ENCODE results near the gene PACRGL.

DNA sequence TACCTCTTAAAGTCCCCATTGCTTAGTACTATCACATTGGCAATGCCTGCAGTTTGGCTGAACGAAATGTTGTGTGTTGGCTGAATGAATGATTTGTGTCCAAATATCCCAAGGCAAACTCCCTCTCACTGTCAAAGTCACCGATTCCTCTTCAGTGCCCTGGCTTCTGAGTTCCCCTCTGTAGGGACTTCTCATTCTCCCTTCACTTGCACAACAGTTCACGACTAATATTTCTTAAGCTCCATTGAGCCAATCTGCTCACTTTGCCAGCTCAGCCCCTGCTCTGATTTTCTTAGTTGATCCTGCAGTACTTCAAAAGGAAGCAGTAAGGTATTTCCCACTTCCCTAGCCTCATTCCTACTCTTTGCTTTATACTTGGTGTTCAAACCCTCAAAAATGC, 21.9 kb upstream of the PACRGL start:
- TF ChIP-seq, protein P1, sequence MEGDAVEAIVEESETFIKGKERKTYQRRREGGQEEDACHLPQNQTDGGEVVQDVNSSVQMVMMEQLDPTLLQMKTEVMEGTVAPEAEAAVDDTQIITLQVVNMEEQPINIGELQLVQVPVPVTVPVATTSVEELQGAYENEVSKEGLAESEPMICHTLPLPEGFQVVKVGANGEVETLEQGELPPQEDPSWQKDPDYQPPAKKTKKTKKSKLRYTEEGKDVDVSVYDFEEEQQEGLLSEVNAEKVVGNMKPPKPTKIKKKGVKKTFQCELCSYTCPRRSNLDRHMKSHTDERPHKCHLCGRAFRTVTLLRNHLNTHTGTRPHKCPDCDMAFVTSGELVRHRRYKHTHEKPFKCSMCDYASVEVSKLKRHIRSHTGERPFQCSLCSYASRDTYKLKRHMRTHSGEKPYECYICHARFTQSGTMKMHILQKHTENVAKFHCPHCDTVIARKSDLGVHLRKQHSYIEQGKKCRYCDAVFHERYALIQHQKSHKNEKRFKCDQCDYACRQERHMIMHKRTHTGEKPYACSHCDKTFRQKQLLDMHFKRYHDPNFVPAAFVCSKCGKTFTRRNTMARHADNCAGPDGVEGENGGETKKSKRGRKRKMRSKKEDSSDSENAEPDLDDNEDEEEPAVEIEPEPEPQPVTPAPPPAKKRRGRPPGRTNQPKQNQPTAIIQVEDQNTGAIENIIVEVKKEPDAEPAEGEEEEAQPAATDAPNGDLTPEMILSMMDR (IDR thresholded peaks at IDR 0.05) = no peak
- TF ChIP-seq POLR2A (IDR thresholded peaks at IDR 0.05) = no peak

Data from body of pancreas (tissue), 4 donors.